RPMI7951 (cell line): ENCODE data around the gene SELP. TPM values are rescaled to one million over a fixed set of nuclear protein-coding genes. Genes with fewer than 3 reads are reported as not detected.
"Not testable (repeated sequence)": the region's sequence is repeated elsewhere in the genome, so short reads cannot be mapped to it uniquely, and the experiment has no call there.

Experiments
- DNase-seq: peaks from one replicate; pipeline ENCODE4 v3.0.0-alpha.2; 2012; ENCODE audit warnings: low read depth
- total RNA-seq: library from RNA; depleted of rRNA; stranded (reverse); fragments of >200 nt; shearing (Covaris generic); gene quantifications from 2 replicates; pipeline ENCODE4 v1.2.3, GENCODE V29; 2014; rRNA removed

SELP gene
- not detected in 2 replicates for total RNA-seq

DNA sequence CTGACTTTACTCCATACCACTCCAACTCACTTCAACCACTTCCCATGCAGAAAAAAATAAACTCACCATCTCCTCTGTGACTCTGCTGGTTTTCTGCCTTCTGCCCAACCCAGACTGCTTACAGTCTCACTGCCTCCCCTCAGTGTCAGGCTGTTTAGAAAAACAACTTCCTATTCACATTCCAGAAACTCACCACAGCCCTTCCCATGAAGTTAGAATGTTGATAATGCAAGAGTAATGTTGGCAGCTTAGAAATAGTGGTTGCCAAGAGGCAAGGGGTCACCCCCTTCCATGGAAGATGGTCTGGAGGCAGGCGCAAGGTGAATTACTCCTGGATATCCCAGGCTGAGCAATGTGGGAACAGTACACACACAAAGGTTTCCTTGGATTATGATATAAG, at the start of gene SELP:
SELP (minus strand) TSS at position 119 of the 400 bp plus-strand sequence; CDS start at position 69, 50 bp downstream.
- no peak for DNase-seq

DNA sequence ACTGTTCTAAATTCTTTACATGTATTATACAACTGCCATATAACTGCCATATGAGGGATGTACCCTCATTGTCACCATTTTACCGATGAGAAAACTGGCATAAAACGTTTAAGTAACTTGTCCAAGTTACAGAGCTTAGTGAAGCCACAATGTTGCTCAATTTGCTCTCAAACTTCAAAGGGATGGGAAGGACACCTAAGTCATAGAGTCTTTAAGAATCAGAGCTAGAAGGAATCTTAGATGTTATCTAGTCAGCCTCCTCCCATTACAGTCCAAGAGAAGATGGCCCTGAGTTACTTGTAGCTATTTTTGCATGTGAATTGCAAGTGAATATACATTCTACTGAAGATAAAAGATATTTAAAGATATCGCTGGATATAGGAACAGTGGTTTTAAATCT, 49.8 kb upstream of the SELP start:
- DNase-seq: no peak

GRCh38 chr1:169676001-169676400, 46.1 kb upstream of the SELP start:
- peak; percentile 3 for DNase-seq

GRCh38 chr1:169670836-169671235, 40.9 kb upstream of the SELP start:
- DNase-seq: no peak

- DNase-seq: not testable (repeated sequence)
Measured at GRCh38 chr1:169670244-169670643, 40.3 kb upstream of the SELP start.

GRCh38 chr1:169667699-169668596, 38.0 kb upstream of the SELP start:
- DNase-seq: not testable (repeated sequence)

DNA sequence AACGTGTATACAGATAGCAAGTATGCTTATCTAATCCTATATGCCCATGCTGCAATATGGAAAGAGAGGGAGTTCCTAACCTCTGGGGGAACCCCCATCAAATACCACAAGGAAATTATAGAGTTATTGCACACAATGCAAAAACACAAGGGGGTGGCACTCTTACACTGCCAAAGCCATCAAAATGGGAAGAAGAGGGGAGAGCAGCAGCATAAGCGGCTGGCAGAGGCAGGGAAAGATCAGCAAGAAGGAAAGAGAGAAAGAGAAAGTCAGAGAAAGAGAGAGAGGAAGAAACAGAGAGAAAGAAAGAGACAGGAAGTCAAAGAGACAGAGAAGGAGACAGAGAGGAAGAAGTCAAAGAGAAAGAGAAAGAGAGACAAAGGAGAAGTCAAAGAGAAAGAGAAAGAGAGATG, 37.3 kb upstream of the SELP start:
- not testable (repeated sequence) for DNase-seq

GRCh38 chr1:169662680-169663079, 32.8 kb upstream of the SELP start:
- DNase-seq: not testable (repeated sequence)

- not testable (repeated sequence) for DNase-seq
Measured at GRCh38 chr1:169661066-169661465, 31.1 kb upstream of the SELP start.

DNA sequence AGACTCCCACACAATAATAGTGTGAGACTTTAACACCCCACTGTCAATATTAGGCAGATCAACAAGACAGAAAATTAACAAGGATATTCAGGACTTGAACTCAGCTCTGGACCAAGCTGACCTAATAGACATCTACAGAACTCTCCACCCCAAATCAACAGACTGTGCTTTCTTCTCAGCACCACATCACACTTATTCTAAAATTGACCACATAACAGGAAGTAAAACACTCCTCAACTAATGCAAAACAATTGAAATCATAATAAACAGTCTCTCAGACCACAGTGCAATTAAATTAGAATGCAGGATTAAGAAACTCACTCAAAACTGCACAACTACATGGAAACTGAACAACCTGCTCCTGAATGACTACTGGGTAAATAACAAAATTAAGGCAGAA, 28.9 kb upstream of the SELP start:
- DNase-seq: not testable (repeated sequence)

- DNase-seq: no peak
Measured at GRCh38 chr1:169653873-169654272, 23.9 kb upstream of the SELP start.

DNA sequence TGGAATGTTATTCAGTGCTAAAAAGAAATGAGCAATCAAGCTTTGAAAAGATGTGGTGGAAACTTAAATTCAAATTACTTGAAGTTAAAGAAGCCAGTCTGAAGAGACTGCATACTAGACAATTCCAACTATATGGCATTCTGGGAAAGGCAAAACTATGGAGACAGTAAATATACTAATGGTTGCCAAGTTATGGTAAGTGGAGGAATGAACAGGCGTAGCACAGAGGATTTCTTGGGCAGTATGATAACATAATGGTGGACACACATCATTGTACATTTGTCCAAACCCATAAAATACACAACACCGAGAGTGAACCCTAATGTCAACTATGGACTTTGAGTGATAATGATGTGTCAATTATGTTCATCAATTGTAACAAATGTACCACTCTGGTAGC, 21.1 kb upstream of the SELP start:
- no peak for DNase-seq

- no peak for DNase-seq
Measured at GRCh38 chr1:169650551-169650950, 20.6 kb upstream of the SELP start.

- DNase-seq: no peak
Measured at GRCh38 chr1:169648709-169649108, 18.8 kb upstream of the SELP start.

DNA sequence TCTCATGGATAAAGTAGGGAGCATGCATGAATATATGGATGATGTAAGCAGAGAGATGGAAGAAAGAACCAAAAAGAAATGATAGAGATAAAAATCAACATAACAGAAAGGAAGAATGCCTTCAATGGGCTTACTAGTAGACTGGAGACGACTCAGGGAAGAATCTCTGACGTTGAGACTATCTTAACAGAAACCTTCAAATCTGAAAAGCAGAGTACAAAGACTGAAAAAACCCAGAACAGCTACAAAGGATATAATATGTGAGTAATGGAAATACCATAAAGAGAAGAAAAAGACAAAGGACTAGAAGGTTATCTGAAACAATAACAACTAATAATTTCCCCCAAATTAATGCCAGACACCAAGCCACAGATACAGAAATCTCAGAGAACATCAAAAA, 18.3 kb upstream of the SELP start:
- no peak for DNase-seq

DNA sequence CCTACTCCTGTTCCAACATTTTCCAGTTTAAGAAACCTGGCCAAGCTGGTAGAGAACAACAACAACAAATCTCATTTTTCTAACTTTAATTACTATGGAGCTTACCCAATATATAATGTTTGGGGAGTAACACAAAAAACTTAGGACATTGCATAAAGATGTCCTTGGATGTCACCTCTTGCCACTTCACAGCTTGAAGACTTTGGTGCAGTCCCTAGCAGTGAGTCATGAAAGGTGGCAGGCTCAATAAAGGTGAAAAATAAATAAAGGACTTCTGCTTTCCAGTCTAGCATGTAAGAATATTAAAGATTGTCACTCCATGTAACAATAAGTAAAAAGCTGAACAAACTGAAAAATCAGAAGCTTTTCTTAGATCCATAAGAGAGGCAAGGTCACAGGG, 17.6 kb upstream of the SELP start:
- DNase-seq: no peak

- no peak for DNase-seq
Measured at GRCh38 chr1:169644297-169644696, 14.4 kb upstream of the SELP start.

GRCh38 chr1:169634877-169635276, 5.0 kb upstream of the SELP start:
- no peak for DNase-seq

DNA sequence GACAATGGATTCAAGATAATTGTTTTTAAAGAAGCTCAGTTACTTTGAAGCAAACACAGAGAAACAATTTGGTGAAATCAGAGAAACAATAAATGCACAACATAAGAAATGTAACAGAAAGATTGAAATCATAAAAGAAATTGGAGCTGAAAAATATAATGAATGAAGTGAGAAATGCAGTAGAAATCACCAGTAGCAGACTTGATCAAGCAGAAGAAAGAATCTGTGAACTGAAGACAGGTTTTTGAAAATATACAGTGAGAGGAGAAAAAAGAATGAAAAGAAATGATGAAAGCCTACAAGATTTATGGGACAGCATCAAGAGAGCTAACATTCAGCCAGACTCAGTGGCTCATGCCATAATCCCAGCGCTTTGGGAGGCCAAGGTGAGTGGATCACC, 4.2 kb upstream of the SELP start:
- no peak for DNase-seq

DNA sequence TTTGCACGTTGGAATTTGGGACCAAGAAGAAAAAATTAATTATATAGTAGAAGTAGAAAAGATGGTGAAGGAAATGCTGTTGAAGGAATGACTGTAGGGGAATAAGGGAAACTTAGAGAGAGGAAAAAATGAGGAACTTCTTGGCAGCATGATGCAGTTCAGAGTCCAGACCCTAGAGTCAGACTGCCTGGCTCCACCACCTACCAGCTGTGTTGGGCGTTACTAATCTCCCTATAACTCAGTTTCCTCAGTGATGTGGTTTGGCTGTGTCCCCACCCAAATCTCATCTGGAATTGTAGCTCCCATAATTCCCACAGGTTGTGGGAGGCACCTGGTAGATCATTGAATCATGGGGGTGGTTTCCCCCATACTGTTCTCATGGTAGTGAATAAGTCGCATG, 1.3 kb upstream of the SELP start:
- DNase-seq: no peak

GRCh38 chr1:169624912-169625311, 5.0 kb downstream of the SELP start:
- no peak for DNase-seq

DNA sequence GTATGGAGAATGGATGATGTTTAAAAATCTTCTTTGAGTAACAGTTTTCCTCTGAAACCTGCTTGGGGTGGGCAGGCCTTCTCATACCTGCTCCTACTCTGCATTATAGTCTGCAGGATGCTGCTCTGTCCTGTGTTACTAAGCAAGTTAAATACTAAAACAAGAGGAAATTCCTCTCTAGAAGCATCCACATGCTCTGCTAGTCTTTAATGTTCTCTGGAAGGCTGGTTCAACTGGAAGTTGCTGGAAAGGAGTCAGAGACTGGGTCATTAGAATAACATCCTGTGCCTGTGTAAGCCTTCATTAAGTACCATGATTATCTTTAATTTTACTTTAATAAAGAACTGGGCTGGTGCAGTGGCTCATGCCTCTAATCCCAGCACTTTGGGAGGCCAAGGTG, 5.8 kb downstream of the SELP start:
- DNase-seq: no peak

DNA sequence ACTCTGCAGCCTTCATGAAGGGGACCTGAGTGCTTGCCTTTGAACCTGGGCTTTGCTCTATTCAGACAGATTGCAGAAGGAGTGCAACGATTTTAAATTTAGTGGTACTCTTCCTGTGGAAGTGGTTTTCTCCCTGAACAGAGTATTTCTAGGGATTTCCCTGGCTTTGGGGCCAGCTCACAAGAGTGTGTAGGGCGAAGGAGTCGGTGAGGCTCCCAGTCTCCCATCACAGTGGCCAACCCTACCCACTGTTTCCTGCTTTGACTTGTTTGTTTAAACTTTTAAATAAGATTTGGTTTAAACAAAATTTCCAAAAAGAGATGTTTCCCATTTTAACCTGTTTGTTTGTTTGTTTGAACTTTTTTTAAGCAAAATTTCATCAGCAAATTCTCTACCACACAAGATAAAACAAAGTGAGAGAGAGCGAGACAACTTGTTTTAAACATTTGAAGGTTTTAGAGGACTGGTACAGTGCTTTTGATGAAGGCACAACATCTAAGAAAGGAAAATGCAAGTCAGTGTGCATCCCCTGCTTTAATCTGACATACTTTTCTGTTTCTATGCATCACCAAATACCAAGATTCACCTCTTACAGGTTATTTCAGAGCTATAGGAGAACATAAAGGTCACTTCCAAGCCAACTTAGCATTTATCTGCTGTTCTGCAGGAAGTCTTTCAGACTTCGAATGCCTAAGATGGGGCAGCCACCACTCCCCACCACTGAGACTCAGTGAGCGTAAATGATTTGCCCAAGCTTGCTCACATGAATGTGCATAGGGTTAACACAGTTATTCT, 6.6 kb downstream of the SELP start:
- no peak for DNase-seq
